Upper lobe of left lung (tissue), 4 donors: ENCODE data around the gene HNRNPL.

Experiments
- CTCF ChIP-seq, 6 experiments: fragments of 450-650 bp in 4 of 6; fragments of 200-600 bp in 2 of 6; sonication (generic) in 2 of 6; IDR thresholded peaks; one replicate each; pipeline ENCODE4 v1.5.1; 2016 to 2019; ENCODE audit warnings: antibody characterized with exemption in 6 of 6
- POLR2A ChIP-seq, 4 donors: fragments of 450-650 bp; IDR thresholded peaks; one replicate each; pipeline ENCODE4 v1.5.1; 2016 to 2017; ENCODE audit warnings: antibody characterized with exemption in 4 of 4, mild to moderate bottlenecking in 2 of 4

- TF ChIP-seq CTCF (IDR thresholded peaks at IDR 0.05): no peak
- no peak for TF ChIP-seq POLR2A (IDR thresholded peaks at IDR 0.05)
Observed at GRCh38 chr19:38836983-38837626, 12.7 kb downstream of the HNRNPL start.
